B cell (primary cell): ENCODE measurements around the gene RALGAPA2. TPM values are rescaled to one million over a fixed set of nuclear protein-coding genes. Genes with fewer than 3 reads are reported as not detected.

Source experiments
- ATAC-seq: fragments of 200-7000 bp; cut with Tn5 transposase; one replicate; pipeline ENCODE4 v1.10.0; 2021; ENCODE audit warnings: low read depth, mild to moderate bottlenecking, moderate number of reproducible peaks, moderate library complexity
- CTCF ChIA-PET: fragments of 350-600 bp; sonication (Branson Sonifier 250); formaldehyde crosslinking; loops from one replicate; lab custom pipeline; 2021; ENCODE audit warnings: antibody characterized with exemption, inconsistent platforms; lab: Charles Lee
- POLR2A ChIA-PET: fragments of 350-600 bp; sonication (Branson Sonifier 250); formaldehyde crosslinking; loops from one replicate; lab custom pipeline; 2021; ENCODE audit warnings: antibody characterized with exemption; lab: Charles Lee
- DNase-seq: peaks from one replicate; pipeline ENCODE4 v3.0.0; 2013
- H2AFZ ChIP-seq: 2 replicates; pipeline ENCODE4 v1.6.1; 2012; ENCODE audit warnings: mild to moderate bottlenecking, low read depth, low read length; ENCODE audit not compliant: insufficient read depth, poor library complexity, severe bottlenecking
- H3K27ac ChIP-seq, 2 donors: 1 replicate in 1 of 2; 2 replicates in 1 of 2; pipeline ENCODE4 v1.5.1; 2012 to 2013; ENCODE audit warnings: low read length in 2 of 2, mild to moderate bottlenecking in 2 of 2, moderate library complexity in 1 of 2
- H3K27me3 ChIP-seq, 4 experiments: fragments of 200-600 bp in 1 of 4; sonication (generic) in 1 of 4; replicated peaks in 1 of 4; 1 replicate in 2 of 4; 2 replicates in 2 of 4; pipeline versions ENCODE4 v1.6.1 to v1.7.0; 2013 to 2016; ENCODE audit warnings: low read length in 3 of 4, mild to moderate bottlenecking in 2 of 4, mixed read lengths in 1 of 4, moderate library complexity in 1 of 4; ENCODE audit not compliant: insufficient read depth in 4 of 4, control insufficient read depth in 3 of 4; ENCODE audit errors: control extremely low read depth in 1 of 4
- H3K36me3 ChIP-seq, 2 experiments: replicated peaks in 1 of 2; 1 replicate in 1 of 2; 2 replicates in 1 of 2; pipeline versions ENCODE4 v1.6.1 to v1.7.1; 2013; ENCODE audit warnings: low read length in 1 of 2; ENCODE audit not compliant: insufficient read depth in 2 of 2, control insufficient read depth in 1 of 2; ENCODE audit errors: control extremely low read depth in 1 of 2, extremely low read depth in 1 of 2
- H3K4me1 ChIP-seq, 2 donors: fragments of 200-600 bp in 1 of 2; sonication (generic) in 1 of 2; 1 replicate in 1 of 2; 2 replicates in 1 of 2; pipeline versions ENCODE4 v1.5.1 to v1.6.1; 2013 to 2017; ENCODE audit warnings: low read length in 2 of 2; ENCODE audit not compliant: control insufficient read depth in 2 of 2, insufficient read depth in 2 of 2
- H3K4me2 ChIP-seq: replicated peaks from 2 replicates; pipeline ENCODE3; 2012; ENCODE audit warnings: mild to moderate bottlenecking, low read depth, low read length; ENCODE audit not compliant: poor library complexity, severe bottlenecking
- H3K4me3 ChIP-seq, 5 experiments: fragments of 200-600 bp in 1 of 5; sonication (generic) in 1 of 5; 1 replicate in 3 of 5; 2 replicates in 2 of 5; pipeline versions ENCODE4 v1.5.1 to v1.7.0; 2011 to 2016; ENCODE audit warnings: low read length in 4 of 5, mild to moderate bottlenecking in 4 of 5, low read depth in 2 of 5, control low read depth in 1 of 5, moderate library complexity in 1 of 5; ENCODE audit not compliant: insufficient read depth in 1 of 5; ENCODE audit errors: control extremely low read depth in 1 of 5, extremely low read depth in 1 of 5
- H3K79me2 ChIP-seq: fragments of 200-600 bp; sonication (generic); one replicate; pipeline ENCODE4 v1.6.0; 2016; ENCODE audit warnings: low read length; ENCODE audit not compliant: control insufficient read depth, insufficient read depth
- H3K9ac ChIP-seq: fragments of 200-600 bp; sonication (generic); 2 replicates; pipeline ENCODE4 v1.6.1; 2017; ENCODE audit warnings: mild to moderate bottlenecking, low read length, moderate library complexity
- H3K9me3 ChIP-seq, 3 donors: one replicate each; pipeline versions ENCODE4 v1.6.1 to v1.7.1; 2013; ENCODE audit warnings: low read length in 2 of 3; ENCODE audit not compliant: control insufficient read depth in 2 of 3, insufficient read depth in 1 of 3; ENCODE audit errors: control extremely low read depth in 1 of 3
- H4K20me1 ChIP-seq: 2 replicates; pipeline ENCODE4 v1.6.0; 2012; ENCODE audit warnings: mild to moderate bottlenecking, low read length; ENCODE audit not compliant: insufficient read depth, control insufficient read depth, poor library complexity, severe bottlenecking
- H3K27ac Mint-ChIP-seq: one replicate; pipeline ENCODE4 v1.8.0; 2021; ENCODE audit warnings: mixed read lengths
- H3K27me3 Mint-ChIP-seq: one replicate; pipeline ENCODE4 v1.8.0; 2021; ENCODE audit warnings: mixed read lengths
- H3K4me1 Mint-ChIP-seq: one replicate; pipeline ENCODE4 v1.8.0; 2021; ENCODE audit warnings: mixed read lengths
- H3K4me3 Mint-ChIP-seq: one replicate; pipeline ENCODE4 v1.8.0; 2021; ENCODE audit warnings: mixed read lengths
- H3K9me3 Mint-ChIP-seq: one replicate; pipeline ENCODE4 v1.8.0; 2022; ENCODE audit warnings: mixed read lengths; ENCODE audit not compliant: insufficient read depth
- EZH2 ChIP-seq: IDR thresholded peaks from 2 replicates; pipeline ENCODE4 v1.6.1; 2012; ENCODE audit warnings: borderline replicate concordance, low read depth, mild to moderate bottlenecking, moderate library complexity, low read length; ENCODE audit not compliant: insufficient read depth, poor library complexity, severe bottlenecking
- WGBS: methylation state at CpG from one replicate; pipeline ENCODE4 v1.1.5; 2013; ENCODE audit warnings: missing lambda C conversion rate; ENCODE audit not compliant: insufficient coverage; 5-methylcytosine and 5-hydroxymethylcytosine counted together
- intact Hi-C: fragments of 100-400 bp; cut with micrococcal nuclease; formaldehyde crosslinking; loops from one replicate; pipeline ENCODE4 v1.10.0; 2022
- polyA plus RNA-seq: library from polyadenylated mRNA; depleted of rRNA; stranded (reverse); fragments of >200 nt; gene quantifications from 2 replicates; pipeline ENCODE4 v1.2.3, GENCODE V29; 2012
- total RNA-seq, 2 donors: library from RNA; stranded (reverse); fragments of 120-200 nt in 1 of 2; gene quantifications; 1 replicate in 1 of 2; 2 replicates in 1 of 2; pipeline versions ENCODE4 v1.2.3 to v1.2.4, GENCODE V29; 2013 to 2022
- TF ChIP-seq, protein P1 (sequence below): fragments of 200-600 bp; IDR thresholded peaks from one replicate; pipeline ENCODE4 v1.8.0; 2022; ENCODE audit warnings: antibody characterized with exemption, mild to moderate bottlenecking

RALGAPA2 gene
- total and polyA plus RNA-seq, 2 donors (not counting 1 experiment from before 2014, with no cell fraction given): 6.4 to 33.1 TPM

GRCh38 chr20:20719411-20719810 is 7.0 kb upstream of the RALGAPA2 start:
- Mint-ChIP-seq H3K27me3 (no peaks in the 10 kb centered on the region), H3K9me3 (no peaks in the 10 kb centered on the region), H3K4me1 (no peaks in the 10 kb centered on the region), H3K27ac (no peak overlapping the region), H3K4me3 (no peak overlapping the region)
- Histone ChIP-seq H3K9me3 (no peaks in the 10 kb centered on the region), H3K9ac (no peak overlapping the region), H3K36me3 (no peaks in the 10 kb centered on the region), H3K27ac (no peak overlapping the region), H2AFZ (no peak overlapping the region), H3K79me2 (no peaks in the 10 kb centered on the region), H3K27me3 (peaks cover 0 to 3% (median 0%) of the 10 kb centered on the region in 4 experiments), H3K4me2 (no peak overlapping the region), H4K20me1 (no peaks in the 10 kb centered on the region), H3K4me1 (no peaks in the 10 kb centered on the region), H3K4me3 (no peak overlapping the region)
- no peak for DNase-seq
- ChIA-PET CTCF (no interaction called here), POLR2A (no interaction called here)
- TF ChIP-seq EZH2: no peak
- TF ChIP-seq, protein P1, sequence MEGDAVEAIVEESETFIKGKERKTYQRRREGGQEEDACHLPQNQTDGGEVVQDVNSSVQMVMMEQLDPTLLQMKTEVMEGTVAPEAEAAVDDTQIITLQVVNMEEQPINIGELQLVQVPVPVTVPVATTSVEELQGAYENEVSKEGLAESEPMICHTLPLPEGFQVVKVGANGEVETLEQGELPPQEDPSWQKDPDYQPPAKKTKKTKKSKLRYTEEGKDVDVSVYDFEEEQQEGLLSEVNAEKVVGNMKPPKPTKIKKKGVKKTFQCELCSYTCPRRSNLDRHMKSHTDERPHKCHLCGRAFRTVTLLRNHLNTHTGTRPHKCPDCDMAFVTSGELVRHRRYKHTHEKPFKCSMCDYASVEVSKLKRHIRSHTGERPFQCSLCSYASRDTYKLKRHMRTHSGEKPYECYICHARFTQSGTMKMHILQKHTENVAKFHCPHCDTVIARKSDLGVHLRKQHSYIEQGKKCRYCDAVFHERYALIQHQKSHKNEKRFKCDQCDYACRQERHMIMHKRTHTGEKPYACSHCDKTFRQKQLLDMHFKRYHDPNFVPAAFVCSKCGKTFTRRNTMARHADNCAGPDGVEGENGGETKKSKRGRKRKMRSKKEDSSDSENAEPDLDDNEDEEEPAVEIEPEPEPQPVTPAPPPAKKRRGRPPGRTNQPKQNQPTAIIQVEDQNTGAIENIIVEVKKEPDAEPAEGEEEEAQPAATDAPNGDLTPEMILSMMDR: no peak
- no peak for ATAC-seq
- intact Hi-C loops: loop anchor here (10.0 kb wide), 2 partner anchors 55 to 1925 kb away; no protein-coding TSS in a partner anchor

DNA sequence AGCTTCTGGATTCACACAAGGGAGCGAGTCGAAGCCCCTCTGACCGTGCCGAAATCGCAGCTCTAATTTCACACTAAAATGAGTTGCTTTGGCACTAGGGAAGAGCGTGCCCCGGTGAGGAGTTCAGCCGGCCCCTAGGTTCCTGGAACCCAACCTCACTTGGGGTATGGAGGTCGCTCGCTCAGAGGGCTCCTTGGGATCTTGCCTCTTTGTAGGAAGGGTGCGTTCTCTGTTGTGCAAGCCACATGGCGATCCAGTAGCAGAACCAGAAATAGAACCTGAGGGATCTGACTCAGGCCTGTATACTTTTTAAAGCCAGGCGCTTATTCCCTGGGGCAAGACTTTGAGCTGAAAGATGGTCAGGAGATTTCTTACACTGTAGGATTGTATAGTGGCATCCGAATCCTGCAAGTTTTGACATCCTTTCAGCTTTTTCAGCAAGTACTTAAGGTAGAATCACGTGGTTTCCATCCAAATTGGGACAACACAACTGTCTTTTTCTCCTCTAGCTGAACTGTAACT is 861 bp upstream of the RALGAPA2 start:
- Mint-ChIP-seq H3K4me1 (peaks cover 25% of the 10 kb centered on the region), H3K9me3 (no peaks in the 10 kb centered on the region), H3K4me3 (peak overlapping the region; percentile 95), H3K27me3 (no peaks in the 10 kb centered on the region), H3K27ac (peak overlapping the region; percentile 97)
- Histone ChIP-seq H3K27ac (peak overlapping the region; percentile 90 to 96), H3K4me3 (peak overlapping the region in 4 of 5 experiments; percentile 78 to 96 (median 93)), H3K79me2 (peaks cover 35% of the 10 kb centered on the region), H2AFZ (peak overlapping the region; percentile 89), H4K20me1 (no peaks in the 10 kb centered on the region), H3K36me3 (no peaks in the 10 kb centered on the region), H3K27me3 (peaks cover 0 to 3% (median 0%) of the 10 kb centered on the region in 4 experiments), H3K9me3 (no peaks in the 10 kb centered on the region), H3K4me2 (peak overlapping the region; percentile 98), H3K4me1 (peaks cover 19 to 20% of the 10 kb centered on the region in 2 donors), H3K9ac (peak overlapping the region; percentile 92)
- intact Hi-C loops: loop anchor here (5.0 to 10.0 kb wide), 3 partner anchors 49 to 1919 kb away; partner anchors contain the start of gene XRN2
- no peak for TF ChIP-seq EZH2
- TF ChIP-seq, protein P1: no peak
- POLR2A ChIA-PET: no interaction called here
- DNase-seq (no peak), ATAC-seq (no peak)
- CTCF ChIA-PET: no interaction called here
- WGBS: 54% methylated on average over 11 of the region's 15 CpGs
